GM04503 (cell line): ENCODE results near the gene LDHD.
A peak's percentile ranks its signal among the peaks of the same experiment; 100 is the strongest.
"Not testable (repeated sequence)": the region's sequence is repeated elsewhere in the genome, so short reads cannot be mapped to it uniquely, and the experiment has no call there.

Experiments
- DNase-seq: peaks from one replicate; pipeline ENCODE4 v3.0.0-alpha.2; 2012; ENCODE audit warnings: low read depth

LDHD gene

GRCh38 chr16:75116081-75116910 lies at the start of gene LDHD:
Gene LDHD, minus strand, starts transcription at chr16:75116780. Its CDS starts 60 bp downstream, at chr16:75116720.
- no peak for DNase-seq

- no peak for DNase-seq
Observed at GRCh38 chr16:75160386-75160785, 43.8 kb upstream of the LDHD start.

GRCh38 chr16:75152635-75153034 lies 36.1 kb upstream of the LDHD start:
- DNase-seq: no peak

GRCh38 chr16:75151798-75152197 lies 35.2 kb upstream of the LDHD start:
- no peak for DNase-seq

- DNase-seq: peak; percentile 42
Observed at GRCh38 chr16:75148311-75149195, 32.0 kb upstream of the LDHD start, which contains the start of gene ZFP1. Gene ZFP1, plus strand, starts transcription at chr16:75148524. Its CDS starts 4,428 bp downstream, at chr16:75152952.

GRCh38 chr16:75147968-75148310 lies 31.4 kb upstream of the LDHD start:
- DNase-seq: no peak

- no peak for DNase-seq
Observed at GRCh38 chr16:75143941-75144340, 27.4 kb upstream of the LDHD start.

- DNase-seq: no peak
Observed at GRCh38 chr16:75139498-75139897, 22.9 kb upstream of the LDHD start.

- no peak for DNase-seq
Observed at GRCh38 chr16:75138636-75139035, 22.1 kb upstream of the LDHD start.

GRCh38 chr16:75138233-75138632 lies 21.7 kb upstream of the LDHD start:
- no peak for DNase-seq

GRCh38 chr16:75131081-75131480 lies 14.5 kb upstream of the LDHD start:
- no peak for DNase-seq

- DNase-seq: no peak
Observed at GRCh38 chr16:75130150-75130771, 13.7 kb upstream of the LDHD start.

- DNase-seq: not testable (repeated sequence)
Observed at GRCh38 chr16:75129421-75130149, 13.0 kb upstream of the LDHD start.

GRCh38 chr16:75127713-75128415 lies 11.3 kb upstream of the LDHD start:
- DNase-seq: no peak

GRCh38 chr16:75122609-75123008 lies 6.0 kb upstream of the LDHD start:
- DNase-seq: no peak

GRCh38 chr16:75121949-75122568 lies 5.5 kb upstream of the LDHD start:
- no peak for DNase-seq

GRCh38 chr16:75120253-75120652 lies 3.7 kb upstream of the LDHD start:
- DNase-seq: no peak

GRCh38 chr16:75118943-75119539 lies 2.5 kb upstream of the LDHD start:
- DNase-seq: no peak

GRCh38 chr16:75116911-75117245 lies 298 bp upstream of the LDHD start:
- DNase-seq: no peak
